ENCODE measurements around the gene GNAL. TPM values are rescaled to one million over a fixed set of nuclear protein-coding genes. Genes with fewer than 3 reads are reported as not detected.

Gene GNAL
- total RNA-seq, 2 experiments from 2014 or later = 0.11 to 0.19 TPM

DNA sequence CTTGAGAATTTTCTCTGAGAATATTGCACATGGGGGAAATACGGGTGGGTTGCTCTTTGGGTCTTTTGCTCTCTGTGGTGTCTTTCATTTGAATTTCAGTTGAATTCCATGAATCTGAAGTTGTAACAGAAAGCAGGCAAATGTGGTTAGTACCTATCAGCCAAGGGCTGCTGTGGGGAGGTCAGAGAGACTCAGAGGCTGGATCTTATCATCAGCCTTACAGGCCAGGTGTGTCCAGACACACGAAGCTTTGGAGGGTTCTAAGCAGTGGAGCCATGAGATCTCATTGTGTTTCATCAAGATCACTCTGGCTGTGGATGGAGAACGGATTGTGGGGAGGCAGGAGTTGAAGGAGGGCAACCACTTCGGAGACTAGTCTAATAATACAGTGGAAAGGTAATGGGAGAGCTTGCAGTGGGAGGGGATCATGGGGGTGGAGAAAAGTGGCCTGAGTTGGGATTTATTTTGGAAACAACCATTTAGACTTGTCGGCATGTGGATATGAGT, 68.1 kb downstream of the GNAL start:
- ChIA-PET POLR2A (no interaction called here), CTCF (no interaction called here)
- no peak overlapping the region for H3K27ac Mint-ChIP-seq
- no peak overlapping the region for H3K4me3 ChIP-seq (ENCODE audit: low read length)
- peaks cover 37% of the 10 kb centered on the region for H3K27me3 Mint-ChIP-seq
- DNase-seq (no peak), ATAC-seq (ENCODE audit: poor library complexity) (no peak)
- no peaks in the 10 kb centered on the region for H3K9me3 ChIP-seq (ENCODE audit: control insufficient read depth in 1 of 2, insufficient read depth in 1 of 2, low read length in 2 of 2)
- TF ChIP-seq, protein P1, sequence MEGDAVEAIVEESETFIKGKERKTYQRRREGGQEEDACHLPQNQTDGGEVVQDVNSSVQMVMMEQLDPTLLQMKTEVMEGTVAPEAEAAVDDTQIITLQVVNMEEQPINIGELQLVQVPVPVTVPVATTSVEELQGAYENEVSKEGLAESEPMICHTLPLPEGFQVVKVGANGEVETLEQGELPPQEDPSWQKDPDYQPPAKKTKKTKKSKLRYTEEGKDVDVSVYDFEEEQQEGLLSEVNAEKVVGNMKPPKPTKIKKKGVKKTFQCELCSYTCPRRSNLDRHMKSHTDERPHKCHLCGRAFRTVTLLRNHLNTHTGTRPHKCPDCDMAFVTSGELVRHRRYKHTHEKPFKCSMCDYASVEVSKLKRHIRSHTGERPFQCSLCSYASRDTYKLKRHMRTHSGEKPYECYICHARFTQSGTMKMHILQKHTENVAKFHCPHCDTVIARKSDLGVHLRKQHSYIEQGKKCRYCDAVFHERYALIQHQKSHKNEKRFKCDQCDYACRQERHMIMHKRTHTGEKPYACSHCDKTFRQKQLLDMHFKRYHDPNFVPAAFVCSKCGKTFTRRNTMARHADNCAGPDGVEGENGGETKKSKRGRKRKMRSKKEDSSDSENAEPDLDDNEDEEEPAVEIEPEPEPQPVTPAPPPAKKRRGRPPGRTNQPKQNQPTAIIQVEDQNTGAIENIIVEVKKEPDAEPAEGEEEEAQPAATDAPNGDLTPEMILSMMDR (IDR thresholded peaks at IDR 0.05) = no peak
- H3K36me3 ChIP-seq (ENCODE audit: insufficient read depth, low read length) = no peaks in the 10 kb centered on the region
- H3K36me3 Mint-ChIP-seq (ENCODE audit: low read depth) = no peaks in the 10 kb centered on the region
- intact Hi-C loops (cut with DNase I, micrococcal nuclease) = loop anchor here in 1 of 2 experiments (10.0 kb wide), 1 partner anchor 98 kb away; the partner anchor contains the start of gene CHMP1B
- no peak overlapping the region for H3K4me3 Mint-ChIP-seq
- H3K4me1 Mint-ChIP-seq (ENCODE audit: low read depth) = peaks cover 2% of the 10 kb centered on the region
- no peaks in the 10 kb centered on the region for H3K4me1 ChIP-seq (ENCODE audit: insufficient read depth, low read length)
- no peak overlapping the region for H3K27ac ChIP-seq (ENCODE audit: low read depth in 1 of 2, low read length in 2 of 2)
- H3K27me3 ChIP-seq (ENCODE audit: control insufficient read depth in 1 of 2, insufficient read depth in 2 of 2, low read length in 2 of 2) = peaks cover 7 to 17% of the 10 kb centered on the region in 2 experiments
- H3K9me3 Mint-ChIP-seq = no peaks in the 10 kb centered on the region

DNA sequence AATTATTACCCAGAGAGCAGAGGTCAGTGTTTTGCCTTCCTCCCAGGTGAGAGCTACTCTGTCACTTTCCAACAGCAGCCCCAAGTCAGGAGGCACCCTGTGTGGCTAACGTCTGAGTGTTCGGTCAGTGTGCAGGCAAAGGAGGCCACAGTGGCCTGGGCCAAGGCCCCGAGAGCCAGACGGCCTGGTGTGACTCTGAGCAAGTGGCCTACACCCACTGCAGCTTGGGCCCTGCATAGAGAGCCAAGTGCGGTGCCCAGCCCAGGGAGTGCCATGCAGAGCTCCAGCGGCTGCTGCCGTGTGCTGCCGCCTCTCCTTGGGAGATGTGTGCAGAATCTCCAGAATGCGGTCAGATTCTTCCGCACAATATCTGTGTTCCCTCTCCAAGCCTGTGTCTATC, 70.4 kb downstream of the GNAL start:
- intact Hi-C loops (cut with DNase I, micrococcal nuclease) = loop anchor here in 1 of 2 experiments (10.0 kb wide), 1 partner anchor 95 kb away; the partner anchor contains the start of gene CHMP1B
- Mint-ChIP-seq H3K9me3 (no peaks in the 10 kb centered on the region), H3K4me3 (no peak overlapping the region), H3K27me3 (peaks cover 16% of the 10 kb centered on the region), H3K36me3 (ENCODE audit: low read depth) (no peaks in the 10 kb centered on the region), H3K4me1 (ENCODE audit: low read depth) (no peaks in the 10 kb centered on the region), H3K27ac (no peak overlapping the region)
- Histone ChIP-seq H3K4me1 (ENCODE audit: insufficient read depth, low read length) (no peaks in the 10 kb centered on the region), H3K9me3 (ENCODE audit: control insufficient read depth in 1 of 2, insufficient read depth in 1 of 2, low read length in 2 of 2) (no peaks in the 10 kb centered on the region), H3K4me3 (ENCODE audit: low read length) (no peak overlapping the region), H3K36me3 (ENCODE audit: insufficient read depth, low read length) (no peaks in the 10 kb centered on the region), H3K27ac (ENCODE audit: low read depth in 1 of 2, low read length in 2 of 2) (no peak overlapping the region), H3K27me3 (ENCODE audit: control insufficient read depth in 1 of 2, insufficient read depth in 2 of 2, low read length in 2 of 2) (peaks cover 0 to 7% of the 10 kb centered on the region in 2 experiments)
- CTCF ChIA-PET = interaction anchor here (1.3 kb wide), 1 partner anchor 26 kb away, joined by 3 read pairs; no protein-coding TSS in a partner anchor
- TF ChIP-seq, protein P1 (IDR thresholded peaks at IDR 0.05) = no peak
- DNase-seq (no peak), ATAC-seq (ENCODE audit: poor library complexity) (no peak)
- POLR2A ChIA-PET = no interaction called here

DNA sequence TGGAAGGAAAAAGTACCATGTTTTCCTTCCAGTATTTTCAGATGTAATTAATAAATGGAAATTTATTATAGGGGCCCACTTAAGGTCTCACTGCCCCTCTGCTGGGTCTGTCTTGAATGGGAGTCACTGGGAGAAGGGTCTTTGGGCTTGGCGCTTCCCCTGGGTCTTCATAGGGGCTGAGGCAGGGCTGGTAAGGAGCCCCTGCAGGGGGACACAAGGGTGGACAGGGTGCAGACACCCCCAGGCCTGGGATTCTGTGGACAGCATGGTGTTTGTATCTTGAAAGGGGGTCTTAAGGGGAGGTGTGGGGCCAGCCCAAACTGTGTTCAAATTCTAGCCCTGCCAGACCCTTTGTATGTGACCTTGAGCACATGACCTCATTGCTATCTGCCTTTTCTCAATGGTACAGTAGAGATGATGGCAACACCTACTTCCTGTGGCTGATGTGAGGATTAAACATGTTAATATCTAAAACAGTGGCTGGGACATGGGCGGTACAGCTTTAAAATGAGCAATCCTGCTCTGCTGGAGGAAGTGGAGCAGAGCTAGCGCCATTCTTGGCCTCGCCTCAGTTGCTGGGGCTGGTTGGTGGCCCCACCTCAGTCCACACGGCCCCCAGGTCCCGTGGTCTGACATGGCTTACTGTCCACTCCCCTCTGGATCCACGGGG, 71.6 kb downstream of the GNAL start:
- ATAC-seq (ENCODE audit: poor library complexity) (no peak), DNase-seq (peak in 1 of 14 experiments; percentile 42)
- H3K9me3 Mint-ChIP-seq = no peaks in the 10 kb centered on the region
- Histone ChIP-seq H3K27me3 (ENCODE audit: control insufficient read depth in 1 of 2, insufficient read depth in 2 of 2, low read length in 2 of 2) (peaks cover 0 to 5% of the 10 kb centered on the region in 2 experiments), H3K36me3 (ENCODE audit: insufficient read depth, low read length) (no peaks in the 10 kb centered on the region), H3K9me3 (ENCODE audit: control insufficient read depth in 1 of 2, insufficient read depth in 1 of 2, low read length in 2 of 2) (no peaks in the 10 kb centered on the region), H3K4me3 (ENCODE audit: low read length) (no peak overlapping the region), H3K27ac (ENCODE audit: low read depth in 1 of 2, low read length in 2 of 2) (no peak overlapping the region), H3K4me1 (ENCODE audit: insufficient read depth, low read length) (no peaks in the 10 kb centered on the region)
- H3K27me3 Mint-ChIP-seq = peaks cover 6% of the 10 kb centered on the region
- POLR2A ChIA-PET = no interaction called here
- no peak overlapping the region for H3K27ac Mint-ChIP-seq
- TF ChIP-seq, protein P1 (IDR thresholded peaks at IDR 0.05) = no peak
- no peaks in the 10 kb centered on the region for H3K4me1 Mint-ChIP-seq (ENCODE audit: low read depth)
- CTCF ChIA-PET = no interaction called here
- H3K36me3 Mint-ChIP-seq (ENCODE audit: low read depth) = no peaks in the 10 kb centered on the region
- no peak overlapping the region for H3K4me3 Mint-ChIP-seq
- intact Hi-C loops (cut with DNase I, micrococcal nuclease) = no loop called here
